WERI-Rb-1 (cell line): Measurements from ENCODE around the gene JSRP1.
"Not testable (repeated sequence)": the region's sequence is repeated elsewhere in the genome, so short reads cannot be mapped to it uniquely, and the experiment has no call there.

Source experiments
- DNase-seq: peaks from one replicate; pipeline ENCODE4 v3.0.0-alpha.2; 2020
- H3K27ac ChIP-seq: fragments of 250-450 bp; sonication (Bioruptor Pico); 2 replicates; pipeline ENCODE4 v1.5.1; 2020; ENCODE audit warnings: mild to moderate bottlenecking, moderate library complexity
- H3K27me3 ChIP-seq: fragments of 250-450 bp; sonication (Bioruptor Pico); 2 replicates; pipeline ENCODE4 v1.5.1; 2021; ENCODE audit warnings: mild to moderate bottlenecking, low read depth, moderate library complexity; ENCODE audit not compliant: insufficient read depth, severe bottlenecking
- H3K36me3 ChIP-seq: fragments of 250-450 bp; sonication (Bioruptor Pico); 2 replicates; pipeline ENCODE4 v1.5.1; 2020; ENCODE audit warnings: mild to moderate bottlenecking, moderate library complexity
- H3K4me3 ChIP-seq: 2 replicates; pipeline ENCODE4 v1.5.1; 2011; ENCODE audit warnings: low read depth, mild to moderate bottlenecking, control low read depth, low read length
- H3K9me3 ChIP-seq: fragments of 250-450 bp; sonication (Bioruptor Pico); 2 replicates; pipeline ENCODE4 v1.5.1; 2021; ENCODE audit warnings: mild to moderate bottlenecking, moderate library complexity; ENCODE audit not compliant: severe bottlenecking
- TF ChIP-seq, protein P1 (sequence below): IDR thresholded peaks from 2 replicates; pipeline ENCODE4 v1.5.1; 2011; ENCODE audit warnings: low read depth, mild to moderate bottlenecking, control low read depth, inconsistent platforms, low read length

The JSRP1 gene

DNA sequence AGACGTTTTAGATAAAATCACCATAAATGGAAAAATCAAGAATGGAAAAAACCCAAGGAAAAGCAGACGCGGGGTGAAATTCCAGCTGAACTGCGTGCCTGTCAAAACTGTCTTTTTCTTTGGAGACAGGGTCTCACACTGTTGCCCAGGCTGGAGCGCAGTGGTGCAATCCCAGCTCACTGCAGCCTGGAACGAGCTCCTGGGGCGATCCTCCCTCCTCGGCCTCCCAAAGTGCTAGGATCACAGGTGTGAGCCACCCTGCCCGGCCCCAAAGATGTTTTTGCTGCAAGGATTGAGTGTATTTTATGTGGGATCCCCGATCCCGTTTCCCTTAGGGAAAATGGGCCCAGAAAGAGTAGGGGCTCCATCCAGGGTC lies 26.6 kb upstream of the JSRP1 start:
- Histone ChIP-seq H3K27me3 (no peaks in the 10 kb centered on the region), H3K4me3 (no peak overlapping the region), H3K9me3 (no peaks in the 10 kb centered on the region), H3K27ac (no peak overlapping the region), H3K36me3 (no peaks in the 10 kb centered on the region)
- TF ChIP-seq, protein P1, sequence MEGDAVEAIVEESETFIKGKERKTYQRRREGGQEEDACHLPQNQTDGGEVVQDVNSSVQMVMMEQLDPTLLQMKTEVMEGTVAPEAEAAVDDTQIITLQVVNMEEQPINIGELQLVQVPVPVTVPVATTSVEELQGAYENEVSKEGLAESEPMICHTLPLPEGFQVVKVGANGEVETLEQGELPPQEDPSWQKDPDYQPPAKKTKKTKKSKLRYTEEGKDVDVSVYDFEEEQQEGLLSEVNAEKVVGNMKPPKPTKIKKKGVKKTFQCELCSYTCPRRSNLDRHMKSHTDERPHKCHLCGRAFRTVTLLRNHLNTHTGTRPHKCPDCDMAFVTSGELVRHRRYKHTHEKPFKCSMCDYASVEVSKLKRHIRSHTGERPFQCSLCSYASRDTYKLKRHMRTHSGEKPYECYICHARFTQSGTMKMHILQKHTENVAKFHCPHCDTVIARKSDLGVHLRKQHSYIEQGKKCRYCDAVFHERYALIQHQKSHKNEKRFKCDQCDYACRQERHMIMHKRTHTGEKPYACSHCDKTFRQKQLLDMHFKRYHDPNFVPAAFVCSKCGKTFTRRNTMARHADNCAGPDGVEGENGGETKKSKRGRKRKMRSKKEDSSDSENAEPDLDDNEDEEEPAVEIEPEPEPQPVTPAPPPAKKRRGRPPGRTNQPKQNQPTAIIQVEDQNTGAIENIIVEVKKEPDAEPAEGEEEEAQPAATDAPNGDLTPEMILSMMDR = no peak
- no peak for DNase-seq

DNA sequence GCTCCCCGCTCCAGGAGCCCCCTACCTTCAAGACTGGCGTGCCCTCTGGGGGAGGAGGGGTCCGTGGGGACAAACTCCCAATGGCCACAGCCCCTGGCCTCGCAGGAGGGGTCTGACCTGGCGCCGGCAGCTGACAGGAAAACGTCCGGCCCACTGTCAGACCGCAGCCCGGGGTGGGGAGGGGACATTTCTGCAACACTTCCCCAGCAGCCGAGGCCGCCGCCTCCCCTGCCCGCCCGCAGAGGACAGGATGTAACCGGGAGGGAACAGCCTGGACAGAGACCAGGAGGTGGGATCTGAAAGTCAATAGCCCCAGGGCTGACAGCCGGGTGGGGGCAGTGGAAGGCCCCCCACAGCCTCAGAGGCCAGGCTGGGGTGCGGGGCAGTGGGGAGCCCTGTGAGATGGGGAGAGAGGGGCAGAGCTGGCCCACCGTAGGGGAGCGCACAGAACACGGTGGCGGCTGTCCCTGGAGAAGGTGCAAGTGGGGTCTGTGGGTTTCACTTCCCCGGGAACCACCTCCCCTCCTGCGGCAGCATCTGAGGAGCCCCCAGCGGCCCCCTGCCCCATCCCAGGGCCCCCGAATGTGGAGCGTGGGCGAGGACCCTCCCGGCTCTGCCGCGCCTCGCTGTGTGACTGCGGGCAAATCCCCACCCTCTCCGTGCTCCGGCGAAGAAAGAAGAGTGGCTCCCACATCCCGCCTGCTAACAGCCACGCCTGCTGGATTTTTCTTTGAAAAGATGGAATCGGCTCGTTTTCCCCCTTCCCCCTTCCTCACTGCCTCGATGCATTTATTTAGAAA lies 26.0 kb upstream of the JSRP1 start, which contains the start of gene PEAK3:
Gene PEAK3, minus strand, starts transcription at position 114 of the 800 bp plus-strand sequence. CDS start 1,244 bp downstream, outside the sequence.
- TF ChIP-seq, protein P1 = no peak
- DNase-seq = peak; percentile 44
- Histone ChIP-seq H3K4me3 (no peak within 1 kb of the TSS), H3K9me3 (no peaks in the 10 kb centered on the region), H3K36me3 (no peaks in the 10 kb centered on the region), H3K27ac (no peak within 1 kb of the TSS), H3K27me3 (no peaks in the 10 kb centered on the region)

DNA sequence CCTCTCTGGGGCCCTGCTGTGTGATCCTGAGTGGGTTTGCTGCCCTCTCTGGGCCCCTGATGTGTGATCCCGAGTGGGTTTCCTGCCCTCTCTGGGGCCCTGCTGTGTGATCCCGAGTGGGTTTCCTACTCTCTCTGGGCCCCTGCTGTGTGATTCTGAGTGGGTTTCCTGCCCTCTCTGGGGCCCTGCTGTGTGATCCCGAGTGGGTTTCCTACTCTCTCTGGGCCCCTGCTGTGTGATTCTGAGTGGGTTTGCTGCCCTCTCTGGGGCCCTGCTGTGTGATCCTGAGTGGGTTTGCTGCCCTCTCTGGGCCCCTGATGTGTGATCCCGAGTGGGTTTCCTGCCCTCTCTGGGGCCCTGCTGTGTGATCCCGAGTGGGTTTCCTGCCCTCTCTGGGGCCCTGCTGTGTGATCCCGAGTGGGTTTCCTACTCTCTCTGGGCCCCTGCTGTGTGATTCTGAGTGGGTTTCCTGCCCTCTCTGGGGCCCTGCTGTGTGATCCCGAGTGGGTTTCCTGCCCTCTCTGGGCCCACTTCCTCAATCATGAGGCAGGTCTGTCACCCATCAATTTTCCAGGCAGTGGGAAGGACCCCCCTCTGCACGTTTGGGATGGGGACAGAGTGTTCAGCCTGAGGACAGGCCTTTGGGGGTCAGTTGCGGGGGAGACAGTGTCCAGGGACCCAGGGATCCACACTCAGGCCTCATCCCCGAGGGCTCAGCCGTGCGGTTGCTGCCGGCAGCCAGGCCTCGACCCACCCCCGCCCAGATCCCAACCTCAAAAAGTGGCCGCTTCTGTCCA lies 25.2 kb upstream of the JSRP1 start:
- H3K27me3 ChIP-seq, H3K27ac ChIP-seq, DNase-seq, H3K9me3 ChIP-seq, H3K4me3 ChIP-seq, H3K36me3 ChIP-seq: not testable (repeated sequence)

DNA sequence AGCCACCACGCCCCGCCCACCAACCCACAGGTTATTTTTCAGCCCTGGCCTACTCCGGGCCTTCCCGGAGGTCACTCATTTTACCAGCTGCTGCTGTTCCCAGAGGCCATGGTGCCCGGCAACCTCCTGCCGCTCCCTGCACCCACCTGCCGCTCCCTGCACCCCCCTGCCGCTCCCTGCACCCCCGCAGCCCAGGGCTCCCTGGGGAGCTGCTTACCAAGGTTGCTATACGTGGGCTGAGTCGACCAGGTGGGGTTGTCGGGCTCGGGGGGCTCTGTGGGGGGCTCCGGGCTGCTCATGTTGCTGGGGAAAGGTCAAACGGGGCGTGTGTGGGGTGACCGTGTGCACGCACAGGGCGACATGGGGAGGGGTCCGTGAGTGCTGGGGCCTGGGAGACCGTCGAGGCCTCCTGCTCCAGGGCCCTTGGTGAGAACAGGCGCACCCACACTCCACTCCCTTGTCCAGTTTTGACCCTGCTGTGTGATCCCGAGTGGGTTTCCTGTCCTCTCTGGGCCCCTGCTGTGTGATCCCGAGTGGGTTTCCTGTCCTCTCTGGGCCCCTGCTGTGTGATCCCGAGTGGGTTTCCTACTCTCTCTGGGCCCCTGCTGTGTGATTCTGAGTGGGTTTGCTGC lies 24.5 kb upstream of the JSRP1 start:
- H3K27me3 ChIP-seq = no peaks in the 10 kb centered on the region
- H3K36me3 ChIP-seq = no peaks in the 10 kb centered on the region
- no peak overlapping the region for H3K27ac ChIP-seq
- no peaks in the 10 kb centered on the region for H3K9me3 ChIP-seq
- DNase-seq = no peak
- H3K4me3 ChIP-seq = no peak overlapping the region
- TF ChIP-seq, protein P1 = no peak

DNA sequence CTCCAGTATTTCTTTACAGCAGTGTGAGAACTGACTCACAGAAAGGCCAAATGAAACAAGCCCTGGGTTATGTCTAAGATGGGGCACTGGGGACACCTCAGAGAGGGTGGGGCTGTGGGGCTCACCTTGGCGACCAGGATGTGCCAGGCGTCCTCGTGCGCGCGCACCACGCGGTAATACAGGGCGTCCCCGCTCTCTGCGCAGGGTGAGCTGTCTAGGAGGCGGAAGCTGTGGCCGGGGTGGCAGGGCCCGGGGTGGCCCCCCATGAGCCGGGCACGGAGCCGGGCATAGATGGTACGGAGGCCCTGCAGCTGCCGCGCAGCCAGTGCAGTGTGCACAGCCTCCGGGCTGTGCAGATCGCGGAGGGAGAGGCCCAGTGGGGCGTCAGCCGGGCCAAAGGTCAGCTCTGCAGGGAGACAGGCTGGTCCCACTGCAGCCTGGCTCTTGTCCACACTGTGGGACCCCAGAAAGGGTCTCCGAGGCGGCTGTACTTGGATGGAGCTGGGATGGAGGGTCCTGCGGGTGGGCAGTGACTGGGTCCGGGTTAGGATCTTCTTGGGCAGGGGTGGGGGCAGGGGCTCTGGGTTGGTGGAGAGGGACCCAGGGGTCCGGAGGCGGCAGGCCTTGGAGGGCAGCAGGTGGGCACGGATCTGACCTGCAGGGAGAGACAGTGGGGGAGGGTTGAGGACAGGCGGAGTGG lies 22.4 kb upstream of the JSRP1 start:
- H3K36me3 ChIP-seq = no peaks in the 10 kb centered on the region

More for the DNA sequence above, 22.4 kb upstream of the JSRP1 start:
- H3K9me3 ChIP-seq = no peaks in the 10 kb centered on the region
- DNase-seq = no peak
- no peak overlapping the region for H3K27ac ChIP-seq
- TF ChIP-seq, protein P1 = no peak
- no peaks in the 10 kb centered on the region for H3K27me3 ChIP-seq
- H3K4me3 ChIP-seq = no peak overlapping the region
